Mesenteric fat pad (tissue), 1 donor: ENCODE data around the gene C5orf24. TPM values are rescaled to one million over a fixed set of nuclear protein-coding genes. Genes with fewer than 3 reads are reported as not detected.

Experiments used
- DNase-seq: peaks from one replicate; pipeline ENCODE4 v3.0.0-alpha.2; 2020; ENCODE audit warnings: low spot score
- total RNA-seq: library from RNA; stranded (reverse); fragmentation: NEBNext Ultra II Directional; extraction: Animal tissue kit (Norgen Biotek cat#: 25700); gene quantifications from one replicate; pipeline ENCODE4 v1.2.1, GENCODE V29; 2021
- donor health status: DM: yes; HTN: yes; CAD: no.

Gene C5orf24
- total RNA-seq, 1 donor from 2014 or later: 40.9 TPM

DNA sequence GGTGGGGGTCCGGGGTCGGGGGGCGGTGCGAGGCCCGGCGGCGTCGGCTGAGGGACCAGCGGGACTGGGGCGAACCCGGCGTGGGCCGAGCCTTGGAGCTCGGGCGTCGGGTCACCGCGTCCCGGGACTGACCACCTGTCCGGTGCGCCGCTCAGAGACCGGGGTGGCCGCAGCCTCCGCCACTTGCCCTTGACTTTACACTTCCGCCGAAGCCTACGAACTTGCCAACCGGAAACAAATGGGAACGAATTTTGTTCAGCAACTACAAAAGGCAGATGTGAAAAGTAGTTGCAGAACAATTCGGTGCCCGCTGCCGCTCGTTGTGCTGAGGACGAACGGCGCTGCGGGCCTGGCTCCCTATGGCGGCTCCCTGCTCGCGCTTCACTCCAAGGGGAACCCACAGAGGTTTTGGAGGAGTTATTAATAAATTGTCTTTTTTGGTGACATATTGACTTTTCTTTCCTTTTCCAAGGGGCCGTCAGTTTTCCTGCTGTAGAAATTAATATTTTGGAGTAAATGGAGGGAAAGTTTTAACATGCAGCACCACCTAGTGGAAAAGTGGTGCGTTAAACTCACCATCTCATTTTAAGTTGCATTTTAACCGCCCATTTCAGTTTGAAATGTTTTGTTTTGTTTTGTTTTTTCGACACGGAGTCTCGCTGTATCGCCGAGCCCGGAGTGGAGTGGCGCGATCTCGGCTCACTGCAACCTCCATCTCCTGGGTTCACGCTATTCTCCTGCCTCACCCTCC lies 59.7 kb downstream of the C5orf24 start:
- peak; percentile 91 for DNase-seq

DNA sequence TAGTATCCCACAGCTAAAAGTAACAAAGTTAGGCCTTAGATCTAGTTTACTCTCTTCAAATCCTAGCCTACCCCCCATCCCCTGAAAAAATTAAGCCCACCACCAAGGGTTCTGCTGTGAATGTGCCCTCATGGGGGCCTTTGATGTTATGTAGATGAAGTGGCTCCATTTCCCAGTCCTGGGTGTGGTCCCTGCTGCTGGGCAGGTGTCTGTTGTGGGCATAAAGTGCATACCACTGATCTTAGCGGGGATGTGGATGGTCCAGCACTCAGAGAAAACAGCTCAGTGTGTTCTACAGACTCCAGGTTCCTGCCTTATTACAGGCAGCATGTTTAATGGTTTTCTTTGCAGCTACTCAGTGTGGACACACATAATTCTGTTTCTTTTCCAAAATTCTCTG lies 61.0 kb downstream of the C5orf24 start:
- no peak for DNase-seq

Other genes with a start within 250 kb of the C5orf24 start
- gene SAR1B, start 213.1 kb upstream of the C5orf24 start, total RNA-seq: 87.6 TPM
- 34.2 TPM for gene SEC24A, start 197.2 kb upstream of the C5orf24 start, total RNA-seq
- gene CAMLG, start 107.4 kb upstream of the C5orf24 start, total RNA-seq: 30.1 TPM
- 41.4 TPM for gene DDX46, start 87.2 kb upstream of the C5orf24 start, total RNA-seq
- gene TXNDC15, start 28.4 kb downstream of the C5orf24 start, total RNA-seq: 50.1 TPM
- gene PCBD2, start 59.2 kb downstream of the C5orf24 start, total RNA-seq: 10.7 TPM
- 0.61 TPM for gene CATSPER3, start 121.9 kb downstream of the C5orf24 start, total RNA-seq
- 0.13 TPM for gene PITX1, start 188.3 kb downstream of the C5orf24 start, total RNA-seq